Measurements from ENCODE around the gene TAF7. TPM values are rescaled to one million over a fixed set of nuclear protein-coding genes. Genes with fewer than 3 reads are reported as not detected.

Gene TAF7
- 71.5 and 75.0 TPM in 2 replicates for total RNA-seq

DNA sequence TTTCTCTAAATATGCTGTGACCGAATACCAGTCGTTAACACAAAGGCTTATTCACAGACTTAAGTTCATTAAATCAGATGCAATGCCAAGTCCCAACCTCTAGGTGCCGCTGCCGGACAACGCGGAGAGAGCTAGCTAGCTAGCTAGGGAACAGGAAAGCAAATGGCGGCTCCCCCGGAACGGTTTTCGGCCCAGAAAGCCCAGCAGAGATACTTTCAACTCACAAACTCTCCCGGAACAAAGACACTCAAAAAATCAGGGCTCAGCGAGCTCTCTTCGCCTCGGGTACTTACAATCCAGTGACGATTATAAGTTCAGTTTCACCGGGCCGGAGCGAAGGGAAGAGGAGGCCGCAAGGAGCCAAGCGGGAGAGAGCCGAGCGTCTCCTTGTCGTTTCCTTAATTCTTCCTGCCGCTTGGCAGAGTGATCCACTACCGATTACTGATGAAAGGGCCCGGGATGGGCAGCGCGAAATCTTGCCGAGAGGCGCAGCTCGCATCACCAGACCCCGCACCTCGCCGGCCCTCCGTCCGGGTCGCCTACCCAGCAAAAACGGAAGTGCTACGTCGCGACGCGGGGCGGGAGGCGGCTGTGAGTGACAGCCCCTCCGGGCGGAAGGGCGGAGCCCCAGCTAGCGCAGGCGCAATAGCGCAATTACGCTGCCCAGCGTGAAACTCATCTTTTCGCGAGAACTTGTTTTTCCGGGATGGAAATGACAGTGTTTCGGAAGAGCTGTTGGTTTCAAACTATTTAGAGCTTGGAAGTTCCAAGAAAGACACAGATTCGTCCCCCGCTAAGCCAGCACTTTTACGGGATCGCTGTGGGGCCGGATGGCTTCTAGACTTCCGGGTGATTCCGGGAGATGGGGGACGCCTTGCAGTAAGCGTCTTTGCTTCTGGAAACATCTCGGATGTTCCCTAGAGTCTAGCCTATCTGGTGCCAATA lies at the start of gene TAF7:
TSS of gene TAF7 (minus strand) at position 560 of the 945 bp plus-strand sequence. CDS start 740 bp downstream, outside the sequence.
- H3K4me3 Mint-ChIP-seq = peak within 1 kb of the TSS; percentile 92
- peaks cover 58% of the 10 kb centered on the region for H3K36me3 Mint-ChIP-seq (ENCODE audit: low read depth)
- intact Hi-C loops (cut with micrococcal nuclease) = loop anchor here (1.0 to 10.0 kb wide), 4 partner anchors 192 to 1034 kb away; partner anchors contain the start of genes HDAC3 and RELL2
- H3K27me3 Mint-ChIP-seq = peaks cover 2% of the 10 kb centered on the region
- peaks cover 36% of the 10 kb centered on the region for H3K9me3 Mint-ChIP-seq
- H3K4me1 Mint-ChIP-seq = peaks cover 12% of the 10 kb centered on the region
- peak; percentile 98 for DNase-seq
- H3K27ac Mint-ChIP-seq = peak within 1 kb of the TSS; percentile 99

DNA sequence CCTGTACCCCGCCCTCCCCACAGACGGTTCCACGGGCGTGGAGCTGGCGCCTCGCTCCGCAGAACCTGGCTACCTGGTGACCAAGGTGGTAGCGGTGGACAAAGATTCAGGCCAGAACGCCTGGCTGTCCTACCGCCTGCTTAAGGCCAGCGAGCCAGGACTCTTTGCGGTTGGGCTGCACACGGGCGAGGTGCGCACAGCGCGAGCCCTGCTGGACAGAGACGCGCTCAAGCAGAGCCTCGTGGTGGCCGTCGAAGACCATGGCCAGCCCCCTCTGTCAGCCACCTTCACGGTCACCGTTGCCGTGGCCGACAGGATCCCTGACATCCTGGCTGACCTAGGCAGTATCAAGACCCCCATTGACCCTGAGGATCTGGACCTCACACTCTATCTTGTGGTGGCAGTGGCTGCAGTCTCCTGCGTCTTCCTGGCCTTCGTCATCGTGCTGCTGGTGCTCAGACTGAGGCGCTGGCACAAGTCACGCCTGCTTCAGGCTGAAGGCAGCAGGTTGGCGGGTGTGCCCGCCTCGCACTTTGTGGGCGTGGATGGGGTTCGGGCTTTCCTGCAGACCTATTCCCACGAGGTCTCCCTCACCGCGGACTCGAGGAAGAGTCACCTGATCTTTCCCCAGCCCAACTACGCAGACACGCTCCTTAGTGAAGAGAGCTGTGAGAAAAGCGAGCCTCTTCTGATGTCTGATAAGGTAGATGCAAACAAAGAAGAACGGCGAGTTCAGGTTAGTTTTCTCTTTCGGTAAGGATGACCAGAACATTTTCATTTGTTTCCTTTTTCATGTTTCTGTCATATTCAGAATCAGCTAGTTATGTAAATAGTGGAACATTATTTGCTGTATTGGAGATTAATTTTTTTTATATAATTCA lies 45.7 kb upstream of the TAF7 start:
- Mint-ChIP-seq H3K4me3 (no peak overlapping the region), H3K36me3 (ENCODE audit: low read depth) (peaks cover 11% of the 10 kb centered on the region), H3K9me3 (peaks cover 27% of the 10 kb centered on the region), H3K27me3 (peaks cover 29% of the 10 kb centered on the region), H3K4me1 (peaks cover 2% of the 10 kb centered on the region), H3K27ac (no peak overlapping the region)
- intact Hi-C loops (cut with micrococcal nuclease) = no loop called here
- no peak for DNase-seq

DNA sequence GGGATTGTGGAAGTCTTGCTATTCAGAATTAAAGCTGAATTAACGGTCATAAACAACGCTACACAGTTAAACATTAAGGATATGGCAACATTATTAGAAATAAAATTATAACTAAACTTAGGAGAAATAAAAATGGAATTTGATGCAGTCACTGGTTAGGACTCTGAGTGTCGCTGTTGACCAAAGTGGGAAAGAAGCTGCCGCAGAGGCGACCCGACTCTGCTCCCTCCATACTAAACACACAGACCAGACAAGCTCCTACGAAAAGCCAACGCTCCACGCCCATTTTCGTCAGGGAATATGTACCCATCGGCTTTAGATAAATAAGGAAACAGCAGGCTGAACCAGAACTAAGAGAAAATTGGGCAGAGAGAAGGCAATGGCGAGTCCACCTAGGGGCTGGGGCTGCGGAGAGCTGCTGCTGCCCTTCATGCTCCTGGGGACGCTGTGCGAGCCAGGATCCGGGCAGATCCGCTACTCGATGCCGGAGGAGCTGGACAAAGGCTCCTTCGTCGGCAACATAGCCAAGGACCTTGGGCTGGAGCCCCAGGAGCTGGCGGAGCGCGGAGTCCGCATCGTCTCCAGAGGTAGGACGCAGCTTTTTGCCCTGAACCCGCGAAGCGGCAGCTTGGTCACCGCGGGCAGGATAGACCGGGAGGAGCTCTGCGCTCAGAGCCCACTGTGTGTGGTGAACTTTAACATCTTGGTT lies 43.5 kb upstream of the TAF7 start, which contains the start of gene PCDHGA5:
TSS of gene PCDHGA5 (plus strand) at position 211 of the 709 bp plus-strand sequence. CDS start at position 380, 169 bp downstream.
- Mint-ChIP-seq H3K36me3 (ENCODE audit: low read depth) (peaks cover 13% of the 10 kb centered on the region), H3K27me3 (peaks cover 28% of the 10 kb centered on the region), H3K27ac (no peak within 1 kb of the TSS), H3K4me3 (no peak within 1 kb of the TSS), H3K4me1 (no peaks in the 10 kb centered on the region), H3K9me3 (peaks cover 24% of the 10 kb centered on the region)
- intact Hi-C loops (cut with micrococcal nuclease) = loop anchor here (5.0 kb wide), 1 partner anchor 48 kb away; the partner anchor contains the start of gene PCDHGA10
- peak; percentile 45 for DNase-seq

GRCh38 chr5:141362719-141363118 lies 42.1 kb upstream of the TAF7 start:
- Mint-ChIP-seq H3K9me3 (peaks cover 24% of the 10 kb centered on the region), H3K27me3 (peaks cover 28% of the 10 kb centered on the region), H3K27ac (no peak overlapping the region), H3K36me3 (ENCODE audit: low read depth) (peaks cover 13% of the 10 kb centered on the region), H3K4me1 (no peaks in the 10 kb centered on the region), H3K4me3 (no peak overlapping the region)
- no peak for DNase-seq
- intact Hi-C loops (cut with micrococcal nuclease) = loop anchor here (5.0 kb wide), 1 partner anchor 50 kb away; the partner anchor contains the start of gene PCDHGA10

GRCh38 chr5:141360685-141361084 lies 40.1 kb upstream of the TAF7 start:
- Mint-ChIP-seq H3K4me1 (no peaks in the 10 kb centered on the region), H3K9me3 (peaks cover 31% of the 10 kb centered on the region), H3K27me3 (peaks cover 32% of the 10 kb centered on the region), H3K27ac (no peak overlapping the region), H3K36me3 (ENCODE audit: low read depth) (peaks cover 13% of the 10 kb centered on the region), H3K4me3 (peak overlapping the region; percentile 3)
- intact Hi-C loops (cut with micrococcal nuclease) = loop anchor here (5.0 kb wide), 1 partner anchor 52 kb away; the partner anchor contains the start of gene PCDHGA10
- DNase-seq = peak; percentile 51

DNA sequence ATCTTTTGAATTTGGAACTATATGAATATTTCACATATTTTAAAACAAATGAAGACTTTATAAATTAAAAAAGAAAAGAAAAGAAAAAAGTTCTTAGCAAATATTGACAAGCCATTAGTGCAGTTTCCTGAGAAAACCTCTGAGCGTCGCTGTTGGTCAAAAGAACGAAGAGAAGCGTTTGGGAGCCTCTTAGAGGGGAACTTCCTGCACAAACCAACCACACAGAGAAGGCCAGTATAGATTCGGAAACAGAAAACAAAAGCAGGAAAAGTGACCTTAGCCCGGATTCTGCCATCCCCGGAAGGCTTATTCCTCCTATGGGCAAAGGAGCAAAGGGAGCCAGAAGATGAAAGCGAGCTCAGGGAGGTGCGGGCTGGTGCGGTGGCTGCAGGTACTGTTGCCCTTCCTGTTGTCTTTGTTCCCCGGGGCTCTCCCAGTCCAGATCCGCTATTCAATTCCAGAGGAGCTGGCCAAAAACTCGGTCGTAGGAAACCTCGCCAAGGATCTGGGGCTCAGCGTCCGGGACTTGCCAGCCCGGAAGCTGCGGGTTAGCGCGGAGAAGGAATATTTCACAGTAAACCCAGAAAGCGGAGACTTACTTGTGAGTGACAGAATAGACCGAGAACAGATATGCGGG lies 39.3 kb upstream of the TAF7 start, which contains the start of gene PCDHGB2:
TSS of gene PCDHGB2 (plus strand) at position 205 of the 637 bp plus-strand sequence. CDS start at position 347, 142 bp downstream.
- peak within 1 kb of the TSS; percentile 18 for H3K27ac Mint-ChIP-seq
- intact Hi-C loops (cut with micrococcal nuclease) = loop anchor here (5.0 kb wide), 3 partner anchors 52 to 197 kb away; partner anchors contain the start of gene PCDHGA10
- H3K9me3 Mint-ChIP-seq = peaks cover 27% of the 10 kb centered on the region
- H3K36me3 Mint-ChIP-seq (ENCODE audit: low read depth) = peaks cover 9% of the 10 kb centered on the region
- H3K4me1 Mint-ChIP-seq = no peaks in the 10 kb centered on the region
- peak within 1 kb of the TSS; percentile 80 for H3K4me3 Mint-ChIP-seq
- DNase-seq = peak; percentile 73
- peaks cover 32% of the 10 kb centered on the region for H3K27me3 Mint-ChIP-seq

DNA sequence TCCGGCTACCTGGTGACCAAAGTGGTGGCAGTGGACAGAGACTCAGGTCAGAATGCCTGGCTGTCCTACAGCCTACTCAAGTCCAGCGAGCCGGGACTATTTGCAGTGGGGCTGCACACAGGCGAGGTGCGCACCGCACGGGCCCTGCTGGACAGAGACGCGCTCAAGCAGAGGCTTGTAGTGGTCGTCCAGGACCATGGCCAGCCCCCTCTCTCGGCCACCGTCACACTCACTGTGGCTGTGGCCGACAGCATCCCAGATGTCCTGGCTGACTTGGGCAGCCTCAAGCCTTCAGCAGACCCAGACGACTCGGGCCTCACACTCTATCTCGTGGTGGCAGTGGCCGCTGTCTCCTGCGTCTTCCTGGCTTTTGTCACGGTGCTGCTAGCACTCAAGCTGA lies 36.4 kb upstream of the TAF7 start:
- Mint-ChIP-seq H3K4me3 (no peak overlapping the region), H3K4me1 (no peaks in the 10 kb centered on the region), H3K36me3 (ENCODE audit: low read depth) (peaks cover 2% of the 10 kb centered on the region), H3K9me3 (peaks cover 25% of the 10 kb centered on the region), H3K27ac (no peak overlapping the region), H3K27me3 (peaks cover 24% of the 10 kb centered on the region)
- no peak for DNase-seq
- intact Hi-C loops (cut with micrococcal nuclease) = loop anchor here (5.0 kb wide), 2 partner anchors 155 to 200 kb away; no protein-coding TSS in a partner anchor

- intact Hi-C loops (cut with micrococcal nuclease) = loop anchor here (5.0 kb wide), 2 partner anchors 156 to 201 kb away; no protein-coding TSS in a partner anchor
- Mint-ChIP-seq H3K4me3 (no peak overlapping the region), H3K27me3 (peaks cover 22% of the 10 kb centered on the region), H3K4me1 (no peaks in the 10 kb centered on the region), H3K9me3 (peaks cover 25% of the 10 kb centered on the region), H3K36me3 (ENCODE audit: low read depth) (peaks cover under 1% of the 10 kb centered on the region), H3K27ac (no peak overlapping the region)
- DNase-seq = no peak
Measured at GRCh38 chr5:141356133-141356532, 35.5 kb upstream of the TAF7 start.

GRCh38 chr5:141355641-141356040 lies 35.1 kb upstream of the TAF7 start:
- Mint-ChIP-seq H3K4me3 (no peak overlapping the region), H3K36me3 (ENCODE audit: low read depth) (no peaks in the 10 kb centered on the region), H3K4me1 (no peaks in the 10 kb centered on the region), H3K27me3 (peaks cover 18% of the 10 kb centered on the region), H3K9me3 (peaks cover 24% of the 10 kb centered on the region), H3K27ac (no peak overlapping the region)
- peak; percentile 49 for DNase-seq
- intact Hi-C loops (cut with micrococcal nuclease) = loop anchor here (5.0 kb wide), 2 partner anchors 157 to 202 kb away; no protein-coding TSS in a partner anchor

- intact Hi-C loops (cut with micrococcal nuclease) = loop anchor here (5.0 kb wide), 2 partner anchors 157 to 202 kb away; no protein-coding TSS in a partner anchor
- peak within 1 kb of the TSS; percentile 39 for H3K4me3 Mint-ChIP-seq
Measured at GRCh38 chr5:141354900-141355469, 34.4 kb upstream of the TAF7 start, which contains the start of gene PCDHGA4. PCDHGA4 (plus strand) TSS chr5:141355021; CDS start chr5:141355108, 87 bp downstream.

DNA sequence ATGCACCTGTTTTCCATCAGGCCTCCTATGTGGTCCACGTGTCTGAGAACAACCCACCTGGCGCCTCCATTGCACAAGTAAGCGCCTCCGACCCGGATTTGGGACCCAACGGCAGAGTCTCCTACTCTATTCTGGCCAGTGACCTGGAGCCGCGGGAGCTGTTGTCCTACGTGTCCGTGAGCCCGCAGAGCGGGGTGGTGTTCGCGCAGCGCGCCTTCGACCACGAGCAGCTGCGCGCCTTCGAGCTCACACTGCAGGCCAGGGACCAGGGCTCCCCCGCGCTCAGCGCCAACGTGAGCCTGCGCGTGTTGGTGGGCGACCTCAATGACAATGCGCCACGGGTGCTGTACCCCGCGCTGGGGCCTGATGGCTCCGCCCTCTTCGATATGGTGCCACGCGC lies 31.0 kb upstream of the TAF7 start:
- Mint-ChIP-seq H3K4me1 (peaks cover 3% of the 10 kb centered on the region), H3K27me3 (peaks cover 15% of the 10 kb centered on the region), H3K9me3 (peaks cover 30% of the 10 kb centered on the region), H3K36me3 (ENCODE audit: low read depth) (no peaks in the 10 kb centered on the region), H3K4me3 (no peak overlapping the region), H3K27ac (no peak overlapping the region)
- DNase-seq = peak; percentile 50
- intact Hi-C loops (cut with micrococcal nuclease) = no loop called here

More at GRCh38 chr5:141354900-141355469, 34.4 kb upstream of the TAF7 start, which contains the start of gene PCDHGA4:
- Mint-ChIP-seq H3K27ac (no peak within 1 kb of the TSS), H3K36me3 (ENCODE audit: low read depth) (no peaks in the 10 kb centered on the region), H3K9me3 (peaks cover 25% of the 10 kb centered on the region), H3K4me1 (no peaks in the 10 kb centered on the region), H3K27me3 (peaks cover 17% of the 10 kb centered on the region)
- DNase-seq = peak; percentile 61
